ENCODE data around the gene HDHD5. TPM values are rescaled to one million over a fixed set of nuclear protein-coding genes. Genes with fewer than 3 reads are reported as not detected.
A peak's percentile ranks its signal among the peaks of the same experiment; 100 is the strongest.

The HDHD5 gene
- total RNA-seq, 1 experiment from 2014 or later: 68.4 TPM

DNA sequence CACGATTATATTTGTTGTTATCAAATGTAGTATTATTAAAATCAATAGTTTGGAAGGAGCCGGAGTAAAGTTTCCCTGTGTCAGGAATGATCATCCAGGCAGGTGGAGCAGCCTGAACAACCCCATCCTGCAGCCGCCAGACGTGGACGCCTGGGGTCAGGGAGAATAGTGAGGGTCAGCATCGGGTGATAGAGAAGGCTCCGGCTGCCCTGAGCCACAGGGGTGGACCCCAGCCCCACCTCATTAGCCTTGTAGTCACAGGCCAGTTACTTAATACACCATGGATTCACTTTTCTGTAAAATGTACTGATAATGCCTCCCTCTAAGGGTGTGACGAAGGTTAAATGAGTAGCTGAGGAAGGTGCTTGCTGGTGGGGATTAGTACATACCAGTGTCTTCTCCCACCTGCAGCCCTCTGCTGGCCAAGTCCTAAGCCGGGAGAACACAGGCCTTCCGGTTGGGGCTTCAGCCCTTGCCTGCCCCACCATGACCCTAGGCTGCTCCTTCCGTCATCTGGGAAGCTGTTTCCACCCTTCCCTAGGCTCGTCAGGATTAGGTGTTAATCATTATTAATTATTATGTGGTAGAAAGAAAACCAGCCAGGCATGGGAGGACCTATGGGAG is 52.8 kb downstream of the HDHD5 start:
- H2AFZ ChIP-seq (ENCODE audit: low read length): no peak overlapping the region
- no peak for DNase-seq
- TF ChIP-seq, protein P1, sequence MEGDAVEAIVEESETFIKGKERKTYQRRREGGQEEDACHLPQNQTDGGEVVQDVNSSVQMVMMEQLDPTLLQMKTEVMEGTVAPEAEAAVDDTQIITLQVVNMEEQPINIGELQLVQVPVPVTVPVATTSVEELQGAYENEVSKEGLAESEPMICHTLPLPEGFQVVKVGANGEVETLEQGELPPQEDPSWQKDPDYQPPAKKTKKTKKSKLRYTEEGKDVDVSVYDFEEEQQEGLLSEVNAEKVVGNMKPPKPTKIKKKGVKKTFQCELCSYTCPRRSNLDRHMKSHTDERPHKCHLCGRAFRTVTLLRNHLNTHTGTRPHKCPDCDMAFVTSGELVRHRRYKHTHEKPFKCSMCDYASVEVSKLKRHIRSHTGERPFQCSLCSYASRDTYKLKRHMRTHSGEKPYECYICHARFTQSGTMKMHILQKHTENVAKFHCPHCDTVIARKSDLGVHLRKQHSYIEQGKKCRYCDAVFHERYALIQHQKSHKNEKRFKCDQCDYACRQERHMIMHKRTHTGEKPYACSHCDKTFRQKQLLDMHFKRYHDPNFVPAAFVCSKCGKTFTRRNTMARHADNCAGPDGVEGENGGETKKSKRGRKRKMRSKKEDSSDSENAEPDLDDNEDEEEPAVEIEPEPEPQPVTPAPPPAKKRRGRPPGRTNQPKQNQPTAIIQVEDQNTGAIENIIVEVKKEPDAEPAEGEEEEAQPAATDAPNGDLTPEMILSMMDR (conservative IDR thresholded peaks at IDR 0.05): peak; percentile 64
- Mint-ChIP-seq H3K4me1 (peaks cover 6 to 10% of the 10 kb centered on the region in 2 experiments), H3K36me3 (ENCODE audit: insufficient read depth in 1 of 3, low read depth in 3 of 3) (peaks cover 5 to 24% (median 18%) of the 10 kb centered on the region in 3 experiments; a peak in 6 of 7 replicates), H3K9me3 (no peaks in the 10 kb centered on the region; a peak in 1 of 5 replicates), H3K27ac (no peak overlapping the region), H3K27me3 (ENCODE audit: low read depth) (no peaks in the 10 kb centered on the region), H3K4me3 (no peak overlapping the region)
- no peak overlapping the region for H2BK5ac ChIP-seq (ENCODE audit: insufficient read length, low read length)
- no peak overlapping the region for H4K91ac ChIP-seq (ENCODE audit: insufficient read length, low read depth, low read length)
- no peak overlapping the region for H2BK20ac ChIP-seq (ENCODE audit: low read depth, low read length, poor library complexity, severe bottlenecking)
- no peak overlapping the region for H3K23ac ChIP-seq (ENCODE audit: insufficient read length, low read depth, low read length)
- no peaks in the 10 kb centered on the region for H3K79me2 ChIP-seq (ENCODE audit: insufficient read depth, low read length)
- no peaks in the 10 kb centered on the region for H3K4me1 ChIP-seq (ENCODE audit: insufficient read depth, low read length)
- WGBS (ENCODE audit: extremely low coverage, insufficient read length, low lambda C conversion rate): no CpG with 5 or more reads among the region's 12 CpGs
- H3T11ph ChIP-seq (ENCODE audit: low read length): no peak overlapping the region
- no peak overlapping the region for H3K27ac ChIP-seq (ENCODE audit: insufficient read length, low read depth, low read length)
- H3K4me2 ChIP-seq (ENCODE audit: insufficient read depth, insufficient read length, low read length): no peak overlapping the region
- H3K18ac ChIP-seq (ENCODE audit: insufficient read length, low read depth, low read length): no peak overlapping the region
- H2AK5ac ChIP-seq (ENCODE audit: insufficient read length, low read length): no peak overlapping the region
- no peaks in the 10 kb centered on the region for H3K27me3 ChIP-seq (ENCODE audit: insufficient read depth, low read length)
- H2BK12ac ChIP-seq (ENCODE audit: insufficient read length, low read depth, low read length): no peak overlapping the region
- no peaks in the 10 kb centered on the region for H4K20me1 ChIP-seq (ENCODE audit: control insufficient read depth, insufficient read depth, insufficient read length)
- no peaks in the 10 kb centered on the region for H3K79me1 ChIP-seq (ENCODE audit: insufficient read depth, low read depth, low read length, poor library complexity, severe bottlenecking)
- H2BK15ac ChIP-seq (ENCODE audit: low read depth, low read length): no peak overlapping the region
- no peaks in the 10 kb centered on the region for H3K9me3 ChIP-seq (ENCODE audit: control insufficient read depth, low read depth, low read length)
- H2BK120ac ChIP-seq (ENCODE audit: low read depth, low read length, poor library complexity, severe bottlenecking): no peak overlapping the region
- no peak overlapping the region for H3K14ac ChIP-seq (ENCODE audit: insufficient read depth, low read length)
- no peak overlapping the region for H3K56ac ChIP-seq (ENCODE audit: insufficient read length, low read depth, low read length)
- H4K8ac ChIP-seq (replicated peaks; ENCODE audit: insufficient read length, low read depth, low read length): no peak overlapping the region
- no peak overlapping the region for H3K4ac ChIP-seq (ENCODE audit: low read depth, low read length)
- H3K9ac ChIP-seq (ENCODE audit: extremely low read depth, insufficient read length, low read length): no peak overlapping the region
- no peaks in the 10 kb centered on the region for H3K23me2 ChIP-seq (ENCODE audit: insufficient read length, low read depth, low read length, poor library complexity, severe bottlenecking)
- H4K5ac ChIP-seq (ENCODE audit: insufficient read length, low read depth, low read length): no peak overlapping the region
